ENCODE data around the gene DERL2. TPM values are rescaled to one million over a fixed set of nuclear protein-coding genes. Genes with fewer than 3 reads are reported as not detected.

Gene DERL2
- total RNA-seq, 2 donors from 2014 or later, result 63.1 to 63.7 TPM

DNA sequence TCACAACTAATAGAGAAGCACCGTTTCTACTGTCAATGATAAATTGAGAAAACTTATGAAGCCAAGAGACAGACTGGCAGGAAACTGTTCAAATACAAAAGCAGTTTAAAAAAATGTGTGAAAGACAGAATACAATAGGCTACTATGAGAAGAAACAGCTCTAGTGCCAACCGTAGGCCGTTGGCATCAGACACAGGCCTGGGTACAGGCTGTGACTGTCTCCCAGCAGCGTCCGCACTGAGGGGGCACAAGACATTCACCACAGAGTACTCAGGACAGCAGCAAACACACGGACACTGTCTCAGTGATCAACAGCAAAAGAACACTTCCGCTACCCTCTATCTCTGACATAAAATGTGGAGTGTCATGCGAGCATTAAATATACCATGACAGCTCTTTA is 39.2 kb downstream of the DERL2 start:
- no peaks in the 10 kb centered on the region for H3K4me1 ChIP-seq
- H3K4me3 ChIP-seq, result no peak overlapping the region
- H3K36me3 ChIP-seq, result peaks cover 16% of the 10 kb centered on the region
- no peak overlapping the region for H3K27ac ChIP-seq
- H3K27me3 ChIP-seq, result no peaks in the 10 kb centered on the region
- DNase-seq, result no peak
- H3K9ac ChIP-seq (ENCODE audit: low read depth in 2 of 2, low read length in 2 of 2), result no peak overlapping the region
- TF ChIP-seq, protein P1, sequence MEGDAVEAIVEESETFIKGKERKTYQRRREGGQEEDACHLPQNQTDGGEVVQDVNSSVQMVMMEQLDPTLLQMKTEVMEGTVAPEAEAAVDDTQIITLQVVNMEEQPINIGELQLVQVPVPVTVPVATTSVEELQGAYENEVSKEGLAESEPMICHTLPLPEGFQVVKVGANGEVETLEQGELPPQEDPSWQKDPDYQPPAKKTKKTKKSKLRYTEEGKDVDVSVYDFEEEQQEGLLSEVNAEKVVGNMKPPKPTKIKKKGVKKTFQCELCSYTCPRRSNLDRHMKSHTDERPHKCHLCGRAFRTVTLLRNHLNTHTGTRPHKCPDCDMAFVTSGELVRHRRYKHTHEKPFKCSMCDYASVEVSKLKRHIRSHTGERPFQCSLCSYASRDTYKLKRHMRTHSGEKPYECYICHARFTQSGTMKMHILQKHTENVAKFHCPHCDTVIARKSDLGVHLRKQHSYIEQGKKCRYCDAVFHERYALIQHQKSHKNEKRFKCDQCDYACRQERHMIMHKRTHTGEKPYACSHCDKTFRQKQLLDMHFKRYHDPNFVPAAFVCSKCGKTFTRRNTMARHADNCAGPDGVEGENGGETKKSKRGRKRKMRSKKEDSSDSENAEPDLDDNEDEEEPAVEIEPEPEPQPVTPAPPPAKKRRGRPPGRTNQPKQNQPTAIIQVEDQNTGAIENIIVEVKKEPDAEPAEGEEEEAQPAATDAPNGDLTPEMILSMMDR (IDR thresholded peaks at IDR 0.05), result no peak
- intact Hi-C loops (cut with DNase I), result no loop called here
- no peaks in the 10 kb centered on the region for H3K9me3 ChIP-seq

DNA sequence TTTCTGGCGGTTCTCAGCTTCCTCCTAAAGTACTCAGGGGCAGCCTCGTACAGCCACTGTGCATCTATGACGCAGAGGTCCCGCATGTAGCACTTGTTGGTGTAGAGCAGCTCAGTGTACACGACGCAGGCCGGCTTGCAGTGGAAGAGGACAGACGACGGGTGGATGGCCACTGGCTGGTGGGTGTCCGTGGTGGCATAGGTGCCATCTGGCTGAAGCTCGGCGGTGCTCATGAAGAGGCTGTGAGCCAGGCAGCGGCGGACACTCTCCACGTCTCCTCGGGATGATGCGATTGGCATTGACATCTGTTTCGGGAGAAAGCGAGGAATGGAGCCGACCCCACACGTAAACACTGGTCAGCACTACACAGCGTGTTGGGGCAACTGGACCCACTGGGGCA is 41.8 kb downstream of the DERL2 start:
- Histone ChIP-seq H3K9me3 (no peaks in the 10 kb centered on the region), H3K4me1 (no peaks in the 10 kb centered on the region), H3K4me3 (no peak overlapping the region), H3K9ac (ENCODE audit: low read depth in 2 of 2, low read length in 2 of 2) (no peak overlapping the region), H3K36me3 (peaks cover 3% of the 10 kb centered on the region), H3K27ac (no peak overlapping the region), H3K27me3 (no peaks in the 10 kb centered on the region)
- intact Hi-C loops (cut with DNase I), result no loop called here
- TF ChIP-seq, protein P1 (IDR thresholded peaks at IDR 0.05), result no peak
- no peak for DNase-seq

DNA sequence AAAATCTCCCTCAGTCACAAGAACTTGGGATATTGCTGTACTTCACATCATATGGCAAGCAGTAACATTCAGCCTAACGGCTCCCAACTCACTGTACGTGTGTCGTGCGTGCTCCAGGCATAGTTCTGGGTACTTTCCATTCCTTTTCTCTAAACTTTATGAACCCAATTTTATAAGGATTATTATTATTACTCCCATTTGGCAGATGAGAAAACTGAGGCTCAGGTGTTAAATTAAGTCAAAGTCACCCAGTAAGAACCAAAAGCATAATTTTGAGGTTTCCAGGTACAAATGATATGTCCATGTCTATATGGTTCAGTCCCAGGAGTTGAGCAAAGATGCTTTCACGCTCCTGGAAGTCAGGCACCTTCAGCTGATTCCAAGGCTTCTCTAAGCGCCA is 42.2 kb downstream of the DERL2 start:
- H3K9ac ChIP-seq (ENCODE audit: low read depth in 2 of 2, low read length in 2 of 2), result no peak overlapping the region
- no peaks in the 10 kb centered on the region for H3K27me3 ChIP-seq
- no peak overlapping the region for H3K27ac ChIP-seq
- no peaks in the 10 kb centered on the region for H3K9me3 ChIP-seq
- H3K4me3 ChIP-seq, result no peak overlapping the region
- no peak for DNase-seq
- H3K4me1 ChIP-seq, result no peaks in the 10 kb centered on the region
- intact Hi-C loops (cut with DNase I), result no loop called here
- peaks cover 2% of the 10 kb centered on the region for H3K36me3 ChIP-seq
- TF ChIP-seq, protein P1 (IDR thresholded peaks at IDR 0.05), result no peak

DNA sequence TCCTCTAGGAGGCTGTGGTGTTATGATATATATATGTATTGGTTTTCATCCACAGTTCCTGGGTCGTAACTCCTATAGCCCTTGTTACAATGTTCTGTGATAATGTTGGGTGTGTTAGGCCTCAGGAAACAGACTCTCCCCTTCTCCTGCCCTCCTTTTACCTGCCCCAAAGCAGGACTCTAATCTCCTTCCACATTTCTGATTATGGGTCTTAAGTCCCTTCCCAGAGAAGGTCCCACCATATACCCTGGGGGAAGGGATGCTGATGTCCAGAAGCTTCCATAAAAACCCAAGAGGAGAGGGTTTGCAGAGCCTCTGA is 46.6 kb downstream of the DERL2 start:
- Histone ChIP-seq H3K4me1 (peaks cover 3% of the 10 kb centered on the region), H3K9ac (ENCODE audit: low read depth in 2 of 2, low read length in 2 of 2) (peak overlapping the region; percentile 65 to 86), H3K4me3 (peak overlapping the region; percentile 99), H3K9me3 (no peaks in the 10 kb centered on the region), H3K36me3 (peaks cover 7% of the 10 kb centered on the region), H3K27me3 (no peaks in the 10 kb centered on the region), H3K27ac (peak overlapping the region; percentile 80)
- DNase-seq, result no peak
- intact Hi-C loops (cut with DNase I), result no loop called here
- TF ChIP-seq, protein P1 (IDR thresholded peaks at IDR 0.05), result peak; percentile 40

DNA sequence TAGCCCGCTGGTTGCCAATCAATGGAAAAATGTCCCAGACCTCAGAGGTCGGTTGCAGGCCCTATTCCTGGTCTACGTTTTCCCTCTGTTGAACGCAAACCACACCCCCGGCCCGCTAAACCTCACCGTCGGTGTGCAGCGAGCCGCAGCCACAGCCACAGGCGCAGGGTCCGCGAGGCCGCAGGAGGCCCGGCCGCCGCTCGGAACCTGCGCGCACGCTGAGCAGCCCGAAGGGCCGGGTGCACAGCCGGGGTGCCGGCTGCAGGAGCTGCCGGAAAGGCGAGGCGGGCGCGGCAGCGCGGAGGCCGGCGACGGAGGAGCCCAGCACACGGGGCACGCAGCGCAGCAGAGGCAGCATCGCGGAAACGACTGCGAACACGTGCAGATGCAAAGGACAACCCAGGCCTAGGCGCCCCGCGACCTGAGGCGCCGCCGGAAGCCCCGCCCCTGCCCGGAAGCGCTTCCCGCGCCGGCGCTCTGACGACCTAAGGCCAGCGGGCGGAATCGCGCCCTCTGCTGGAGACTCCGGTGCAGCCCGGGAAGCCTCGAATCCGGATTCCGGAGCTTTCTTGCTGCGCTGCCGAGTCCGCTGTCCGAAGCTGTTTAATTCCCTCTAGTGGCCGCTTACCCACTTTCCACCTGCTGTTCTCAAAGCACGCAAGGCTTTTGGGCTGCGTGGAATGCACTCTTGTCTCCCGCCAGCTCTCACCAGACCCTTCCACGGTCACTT is 47.1 kb downstream of the DERL2 start, which contains the start of gene C1QBP:
TSS of gene C1QBP (minus strand) at position 440 of the 730 bp plus-strand sequence. CDS start at position 358, 82 bp downstream.
- intact Hi-C loops (cut with DNase I), result no loop called here
- no peaks in the 10 kb centered on the region for H3K9me3 ChIP-seq
- H3K4me1 ChIP-seq, result peaks cover 3% of the 10 kb centered on the region
- DNase-seq, result peak; percentile 96
- TF ChIP-seq, protein P1 (IDR thresholded peaks at IDR 0.05), result peak; percentile 100
- peak within 1 kb of the TSS; percentile 80 for H3K27ac ChIP-seq
- H3K4me3 ChIP-seq, result peak within 1 kb of the TSS; percentile 99
- peaks cover 7% of the 10 kb centered on the region for H3K36me3 ChIP-seq
- H3K27me3 ChIP-seq, result no peaks in the 10 kb centered on the region
- peak within 1 kb of the TSS; percentile 80 to 86 for H3K9ac ChIP-seq (ENCODE audit: low read depth in 2 of 2, low read length in 2 of 2)
